NB4 (cell line): ENCODE data around the gene S100A9.

Experiments
- MYC ChIP-seq: IDR thresholded peaks from 2 replicates; pipeline ENCODE4 v1.6.1; 2011; ENCODE audit warnings: low read depth, low read length
- POLR2A ChIP-seq: IDR thresholded peaks from 2 replicates; pipeline ENCODE4 v1.6.1; 2011; ENCODE audit warnings: mild to moderate bottlenecking; ENCODE audit not compliant: insufficient read length; ENCODE audit errors: extremely low read depth
- TF ChIP-seq, protein P1 (sequence below): IDR thresholded peaks from one replicate; pipeline ENCODE4 v1.5.1; 2012; ENCODE audit warnings: low read depth, low read length
- TF ChIP-seq, protein P2 (sequence below): IDR thresholded peaks from 2 replicates; pipeline ENCODE4 v1.6.1; 2011; ENCODE audit warnings: low read depth, low read length

DNA sequence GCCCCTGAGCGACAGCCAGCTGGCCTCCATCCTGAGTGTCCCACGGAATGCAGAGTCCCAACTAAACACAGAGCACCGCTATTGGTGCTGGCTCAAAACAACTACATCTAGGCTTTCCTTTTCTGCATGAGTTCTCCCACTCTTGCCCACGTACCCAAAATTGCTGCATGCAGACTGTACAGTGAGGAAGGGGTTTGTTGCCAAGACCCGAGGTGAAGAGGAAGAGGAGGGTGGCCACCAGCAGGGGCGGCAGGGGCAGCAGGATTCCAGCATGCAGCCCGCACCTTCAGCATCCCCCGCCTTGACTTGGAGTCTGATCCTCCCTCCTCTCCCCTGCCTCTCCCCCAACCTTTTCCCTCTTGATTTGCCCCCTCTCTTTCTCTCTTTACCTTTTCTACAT lies 8.0 kb downstream of the S100A9 start:
- TF ChIP-seq, protein P1, sequence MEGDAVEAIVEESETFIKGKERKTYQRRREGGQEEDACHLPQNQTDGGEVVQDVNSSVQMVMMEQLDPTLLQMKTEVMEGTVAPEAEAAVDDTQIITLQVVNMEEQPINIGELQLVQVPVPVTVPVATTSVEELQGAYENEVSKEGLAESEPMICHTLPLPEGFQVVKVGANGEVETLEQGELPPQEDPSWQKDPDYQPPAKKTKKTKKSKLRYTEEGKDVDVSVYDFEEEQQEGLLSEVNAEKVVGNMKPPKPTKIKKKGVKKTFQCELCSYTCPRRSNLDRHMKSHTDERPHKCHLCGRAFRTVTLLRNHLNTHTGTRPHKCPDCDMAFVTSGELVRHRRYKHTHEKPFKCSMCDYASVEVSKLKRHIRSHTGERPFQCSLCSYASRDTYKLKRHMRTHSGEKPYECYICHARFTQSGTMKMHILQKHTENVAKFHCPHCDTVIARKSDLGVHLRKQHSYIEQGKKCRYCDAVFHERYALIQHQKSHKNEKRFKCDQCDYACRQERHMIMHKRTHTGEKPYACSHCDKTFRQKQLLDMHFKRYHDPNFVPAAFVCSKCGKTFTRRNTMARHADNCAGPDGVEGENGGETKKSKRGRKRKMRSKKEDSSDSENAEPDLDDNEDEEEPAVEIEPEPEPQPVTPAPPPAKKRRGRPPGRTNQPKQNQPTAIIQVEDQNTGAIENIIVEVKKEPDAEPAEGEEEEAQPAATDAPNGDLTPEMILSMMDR, result no peak
- no peak for TF ChIP-seq POLR2A
- TF ChIP-seq MYC, result no peak
- TF ChIP-seq, protein P2, sequence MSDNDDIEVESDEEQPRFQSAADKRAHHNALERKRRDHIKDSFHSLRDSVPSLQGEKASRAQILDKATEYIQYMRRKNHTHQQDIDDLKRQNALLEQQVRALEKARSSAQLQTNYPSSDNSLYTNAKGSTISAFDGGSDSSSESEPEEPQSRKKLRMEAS, result no peak
